Suprapubic skin (tissue), 4 donors: Measurements from ENCODE around the gene BORCS5. TPM values are rescaled to one million over a fixed set of nuclear protein-coding genes. Genes with fewer than 3 reads are reported as not detected.

ENCODE experiments used
- DNase-seq, 2 donors: peaks; one replicate each; pipeline ENCODE4 v3.0.0-alpha.2; 2019; ENCODE audit warnings: low spot score in 2 of 2
- H3K27ac ChIP-seq: fragments of 200-600 bp; sonication (generic); one replicate; pipeline ENCODE4 v1.5.1; 2019
- H3K27me3 ChIP-seq: fragments of 200-600 bp; sonication (generic); one replicate; pipeline ENCODE4 v1.5.1; 2019
- H3K36me3 ChIP-seq: fragments of 200-600 bp; sonication (generic); one replicate; pipeline ENCODE4 v1.5.1; 2019
- H3K4me1 ChIP-seq: fragments of 200-600 bp; sonication (generic); one replicate; pipeline ENCODE4 v1.5.1; 2019
- H3K4me3 ChIP-seq: fragments of 200-600 bp; sonication (generic); one replicate; pipeline ENCODE4 v1.5.1; 2019; ENCODE audit warnings: mild to moderate bottlenecking
- H3K9me3 ChIP-seq: fragments of 200-600 bp; sonication (generic); one replicate; pipeline ENCODE4 v1.5.1; 2019
- EP300 ChIP-seq: sonication (generic); formaldehyde crosslinking; IDR thresholded peaks from one replicate; pipeline ENCODE4 v1.6.1; 2017; ENCODE audit warnings: antibody characterized with exemption
- POLR2A ChIP-seq, 2 donors: fragments of 450-650 bp; IDR thresholded peaks; one replicate each; pipeline ENCODE4 v1.6.1; 2017; ENCODE audit warnings: antibody characterized with exemption in 2 of 2, mild to moderate bottlenecking in 2 of 2, moderate library complexity in 2 of 2
- POLR2AphosphoS5 ChIP-seq, 3 donors: sonication (generic); formaldehyde crosslinking; IDR thresholded peaks; one replicate each; pipeline ENCODE4 v1.6.1; 2017; ENCODE audit warnings: antibody characterized with exemption in 3 of 3
- WGBS: methylation state at CpG from one replicate; pipeline ENCODE4 v1.1.5; 2018; 5-methylcytosine and 5-hydroxymethylcytosine counted together
- total RNA-seq, 4 donors: library from RNA; depleted of rRNA; stranded (reverse); fragments of >200 nt; gene quantifications; one replicate each; pipeline ENCODE4 v1.1.0, GENCODE V29; 2016
- TF ChIP-seq, protein P1 (sequence below), 2 donors: fragments of 200-600 bp in 1 of 2; fragments of 450-650 bp in 1 of 2; sonication (generic) in 1 of 2; IDR thresholded peaks; one replicate each; pipeline ENCODE4 v1.5.1; 2016 to 2019; ENCODE audit warnings: antibody characterized with exemption in 2 of 2, mild to moderate bottlenecking in 1 of 2, moderate library complexity in 1 of 2

BORCS5 gene
- total RNA-seq, 4 donors from 2014 or later: 11.3 to 51.6 (median 21.0) TPM

DNA sequence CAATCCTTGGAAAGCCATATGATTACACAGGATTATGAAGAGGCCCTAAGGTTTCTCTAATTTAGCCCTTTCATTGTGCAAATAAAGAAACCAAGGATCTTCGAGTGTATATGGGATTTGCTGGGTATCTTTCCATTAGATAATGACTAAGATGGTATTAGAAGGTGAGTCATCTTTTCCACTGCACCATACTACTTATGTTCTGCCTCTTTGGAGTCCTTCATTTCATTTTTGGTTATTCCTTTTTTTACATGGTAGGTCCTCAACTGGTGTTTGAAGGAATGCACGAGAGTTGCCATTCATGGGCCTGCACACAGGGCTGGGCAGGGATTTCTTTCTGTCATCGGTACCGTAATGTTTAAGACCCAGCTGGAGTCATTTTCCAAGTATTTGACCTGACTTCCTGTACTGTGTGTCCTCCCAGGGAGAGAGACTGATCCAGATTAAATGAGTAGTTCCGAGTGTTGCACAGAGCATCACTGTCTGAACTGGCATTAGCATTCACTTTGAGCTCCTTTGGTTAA, 85.7 kb downstream of the BORCS5 start:
- TF ChIP-seq, protein P1, sequence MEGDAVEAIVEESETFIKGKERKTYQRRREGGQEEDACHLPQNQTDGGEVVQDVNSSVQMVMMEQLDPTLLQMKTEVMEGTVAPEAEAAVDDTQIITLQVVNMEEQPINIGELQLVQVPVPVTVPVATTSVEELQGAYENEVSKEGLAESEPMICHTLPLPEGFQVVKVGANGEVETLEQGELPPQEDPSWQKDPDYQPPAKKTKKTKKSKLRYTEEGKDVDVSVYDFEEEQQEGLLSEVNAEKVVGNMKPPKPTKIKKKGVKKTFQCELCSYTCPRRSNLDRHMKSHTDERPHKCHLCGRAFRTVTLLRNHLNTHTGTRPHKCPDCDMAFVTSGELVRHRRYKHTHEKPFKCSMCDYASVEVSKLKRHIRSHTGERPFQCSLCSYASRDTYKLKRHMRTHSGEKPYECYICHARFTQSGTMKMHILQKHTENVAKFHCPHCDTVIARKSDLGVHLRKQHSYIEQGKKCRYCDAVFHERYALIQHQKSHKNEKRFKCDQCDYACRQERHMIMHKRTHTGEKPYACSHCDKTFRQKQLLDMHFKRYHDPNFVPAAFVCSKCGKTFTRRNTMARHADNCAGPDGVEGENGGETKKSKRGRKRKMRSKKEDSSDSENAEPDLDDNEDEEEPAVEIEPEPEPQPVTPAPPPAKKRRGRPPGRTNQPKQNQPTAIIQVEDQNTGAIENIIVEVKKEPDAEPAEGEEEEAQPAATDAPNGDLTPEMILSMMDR (IDR thresholded peaks at IDR 0.05): no peak
- no peak for DNase-seq
- Histone ChIP-seq H3K36me3 (no peaks in the 10 kb centered on the region), H3K4me1 (peaks cover 33% of the 10 kb centered on the region), H3K4me3 (no peak overlapping the region), H3K27me3 (no peaks in the 10 kb centered on the region), H3K9me3 (no peaks in the 10 kb centered on the region), H3K27ac (peak overlapping the region; percentile 75)
- WGBS: 64% methylated on average over 5 of the region's 5 CpGs

GRCh38 chr12:12443431-12443878, 86.6 kb downstream of the BORCS5 start:
- Histone ChIP-seq H3K9me3 (no peaks in the 10 kb centered on the region), H3K27me3 (no peaks in the 10 kb centered on the region), H3K27ac (peak overlapping the region; percentile 75), H3K4me3 (no peak overlapping the region), H3K36me3 (no peaks in the 10 kb centered on the region), H3K4me1 (peaks cover 33% of the 10 kb centered on the region)
- TF ChIP-seq EP300 (no peak), POLR2A (IDR thresholded peaks at IDR 0.05) (no peak), POLR2AphosphoS5 (IDR thresholded peaks at IDR 0.05) (no peak)
- TF ChIP-seq, protein P1 (IDR thresholded peaks at IDR 0.05): no peak
- WGBS: 20% methylated on average over 5 of the region's 5 CpGs
- no peak for DNase-seq

DNA sequence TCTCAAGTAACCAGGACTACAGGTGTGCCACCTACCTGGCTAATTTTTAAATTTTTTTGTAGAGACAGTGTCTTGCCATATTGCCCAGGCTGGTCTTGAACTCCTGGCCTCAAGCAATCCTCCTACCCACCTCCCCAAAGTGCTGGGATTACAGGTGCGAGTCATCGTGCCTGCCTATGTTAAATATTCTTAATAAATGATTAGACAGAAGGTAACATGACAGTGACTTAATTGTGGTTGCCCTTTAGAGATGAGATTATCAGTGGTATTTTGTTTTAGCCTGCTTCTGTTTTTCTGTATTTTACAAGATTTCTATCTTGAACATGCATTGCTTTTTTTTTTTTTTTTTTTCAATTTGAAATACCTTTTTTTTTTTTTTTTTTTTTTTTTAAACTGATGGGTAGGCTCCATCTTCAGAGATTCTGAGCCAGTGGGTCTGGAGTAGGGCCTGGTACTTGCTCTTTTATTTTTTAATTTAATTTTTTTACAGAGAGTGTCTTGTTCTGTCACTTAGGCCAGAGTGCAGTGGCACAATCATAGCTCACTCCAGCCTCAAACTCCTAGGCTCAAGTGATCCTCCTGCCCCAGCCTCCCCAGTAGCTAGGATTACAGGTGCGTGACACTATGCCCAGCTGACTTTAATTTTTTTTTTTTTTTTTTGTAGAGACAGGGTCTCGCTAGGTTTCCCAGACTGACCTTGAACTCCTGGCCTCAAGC, 88.4 kb downstream of the BORCS5 start:
- no peak overlapping the region for H3K27ac ChIP-seq
- H3K27me3 ChIP-seq: no peaks in the 10 kb centered on the region
- H3K4me1 ChIP-seq: peaks cover 36% of the 10 kb centered on the region
- no peaks in the 10 kb centered on the region for H3K36me3 ChIP-seq
- 94% methylated on average over 4 of the region's 4 CpGs for WGBS
- H3K4me3 ChIP-seq: no peak overlapping the region
- no peak for DNase-seq
- no peaks in the 10 kb centered on the region for H3K9me3 ChIP-seq
- TF ChIP-seq, protein P1 (IDR thresholded peaks at IDR 0.05): no peak
- TF ChIP-seq EP300 (no peak), POLR2AphosphoS5 (IDR thresholded peaks at IDR 0.05) (no peak), POLR2A (IDR thresholded peaks at IDR 0.05) (no peak)

GRCh38 chr12:12445882-12446181, 89.0 kb downstream of the BORCS5 start:
- Histone ChIP-seq H3K27me3 (no peaks in the 10 kb centered on the region), H3K4me3 (no peak overlapping the region), H3K4me1 (peaks cover 36% of the 10 kb centered on the region), H3K9me3 (no peaks in the 10 kb centered on the region), H3K36me3 (no peaks in the 10 kb centered on the region), H3K27ac (no peak overlapping the region)
- WGBS: 67% methylated on average over 2 of the region's 2 CpGs
- TF ChIP-seq POLR2A (IDR thresholded peaks at IDR 0.05) (no peak), POLR2AphosphoS5 (IDR thresholded peaks at IDR 0.05) (no peak), EP300 (no peak)
- TF ChIP-seq, protein P1 (IDR thresholded peaks at IDR 0.05): no peak
- DNase-seq: no peak

- Histone ChIP-seq H3K4me1 (peaks cover 31% of the 10 kb centered on the region), H3K4me3 (no peak overlapping the region), H3K27me3 (no peaks in the 10 kb centered on the region), H3K9me3 (no peaks in the 10 kb centered on the region), H3K36me3 (no peaks in the 10 kb centered on the region), H3K27ac (no peak overlapping the region)
- WGBS: 93% methylated on average over 3 of the region's 3 CpGs
- no peak for DNase-seq
- TF ChIP-seq, protein P1 (IDR thresholded peaks at IDR 0.05): no peak
- TF ChIP-seq POLR2A (IDR thresholded peaks at IDR 0.05) (no peak), EP300 (no peak), POLR2AphosphoS5 (IDR thresholded peaks at IDR 0.05) (no peak)
Observed at GRCh38 chr12:12446786-12447185, 89.9 kb downstream of the BORCS5 start.
